Fibroblast of mammary gland (primary cell): ENCODE data around the gene IFNGR2.
"Not testable (repeated sequence)": the region's sequence is repeated elsewhere in the genome, so short reads cannot be mapped to it uniquely, and the experiment has no call there.

Experiments used
- DNase-seq: peaks from one replicate; pipeline ENCODE4 v3.0.0-alpha.2; 2010; ENCODE audit warnings: low read depth
- H3K4me3 ChIP-seq: 2 replicates; pipeline ENCODE4 v1.5.1; 2011; ENCODE audit warnings: low read depth, mild to moderate bottlenecking, low read length, moderate library complexity; ENCODE audit not compliant: control insufficient read depth
- TF ChIP-seq, protein P1 (sequence below): conservative IDR thresholded peaks from 2 replicates; pipeline ENCODE4 v1.5.1; 2011; ENCODE audit warnings: low read depth, low read length, inconsistent platforms; ENCODE audit not compliant: control insufficient read depth, insufficient read depth

IFNGR2 gene

DNA sequence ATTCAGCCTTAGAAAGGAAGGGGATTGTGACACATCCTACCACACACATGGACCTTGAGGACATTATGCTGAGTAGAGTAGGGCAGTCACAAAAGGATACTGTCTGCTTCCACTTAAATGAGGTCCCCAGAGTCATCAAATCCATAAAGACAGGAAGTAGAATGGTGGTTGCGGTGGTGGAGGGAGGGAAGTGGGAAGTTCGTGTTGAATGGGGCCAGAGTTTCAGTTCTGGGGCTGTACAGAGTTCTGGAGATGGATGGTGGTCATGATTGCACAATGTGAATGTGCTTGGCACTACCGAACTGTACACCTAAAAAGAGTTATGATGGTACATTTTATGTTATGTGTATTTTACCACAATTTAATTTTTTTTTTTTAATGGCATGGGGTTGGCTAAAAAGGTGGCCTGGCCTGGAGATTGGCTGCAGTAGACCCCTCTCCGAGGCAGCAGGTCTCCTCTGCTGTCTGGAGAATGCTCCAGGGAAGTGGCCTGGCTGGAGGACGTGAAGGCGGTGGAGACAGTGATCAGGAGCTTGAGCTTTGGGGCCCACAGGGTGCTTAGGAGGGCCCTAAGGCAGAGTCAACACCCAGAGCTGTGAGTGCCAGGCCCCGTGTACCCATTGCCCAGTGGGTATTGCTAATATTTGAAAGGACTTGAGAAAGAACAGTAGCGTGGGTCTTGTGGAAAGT is 30.4 kb downstream of the IFNGR2 start:
- TF ChIP-seq, protein P1, sequence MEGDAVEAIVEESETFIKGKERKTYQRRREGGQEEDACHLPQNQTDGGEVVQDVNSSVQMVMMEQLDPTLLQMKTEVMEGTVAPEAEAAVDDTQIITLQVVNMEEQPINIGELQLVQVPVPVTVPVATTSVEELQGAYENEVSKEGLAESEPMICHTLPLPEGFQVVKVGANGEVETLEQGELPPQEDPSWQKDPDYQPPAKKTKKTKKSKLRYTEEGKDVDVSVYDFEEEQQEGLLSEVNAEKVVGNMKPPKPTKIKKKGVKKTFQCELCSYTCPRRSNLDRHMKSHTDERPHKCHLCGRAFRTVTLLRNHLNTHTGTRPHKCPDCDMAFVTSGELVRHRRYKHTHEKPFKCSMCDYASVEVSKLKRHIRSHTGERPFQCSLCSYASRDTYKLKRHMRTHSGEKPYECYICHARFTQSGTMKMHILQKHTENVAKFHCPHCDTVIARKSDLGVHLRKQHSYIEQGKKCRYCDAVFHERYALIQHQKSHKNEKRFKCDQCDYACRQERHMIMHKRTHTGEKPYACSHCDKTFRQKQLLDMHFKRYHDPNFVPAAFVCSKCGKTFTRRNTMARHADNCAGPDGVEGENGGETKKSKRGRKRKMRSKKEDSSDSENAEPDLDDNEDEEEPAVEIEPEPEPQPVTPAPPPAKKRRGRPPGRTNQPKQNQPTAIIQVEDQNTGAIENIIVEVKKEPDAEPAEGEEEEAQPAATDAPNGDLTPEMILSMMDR: no peak
- no peak overlapping the region for H3K4me3 ChIP-seq
- DNase-seq: peak; percentile 34

DNA sequence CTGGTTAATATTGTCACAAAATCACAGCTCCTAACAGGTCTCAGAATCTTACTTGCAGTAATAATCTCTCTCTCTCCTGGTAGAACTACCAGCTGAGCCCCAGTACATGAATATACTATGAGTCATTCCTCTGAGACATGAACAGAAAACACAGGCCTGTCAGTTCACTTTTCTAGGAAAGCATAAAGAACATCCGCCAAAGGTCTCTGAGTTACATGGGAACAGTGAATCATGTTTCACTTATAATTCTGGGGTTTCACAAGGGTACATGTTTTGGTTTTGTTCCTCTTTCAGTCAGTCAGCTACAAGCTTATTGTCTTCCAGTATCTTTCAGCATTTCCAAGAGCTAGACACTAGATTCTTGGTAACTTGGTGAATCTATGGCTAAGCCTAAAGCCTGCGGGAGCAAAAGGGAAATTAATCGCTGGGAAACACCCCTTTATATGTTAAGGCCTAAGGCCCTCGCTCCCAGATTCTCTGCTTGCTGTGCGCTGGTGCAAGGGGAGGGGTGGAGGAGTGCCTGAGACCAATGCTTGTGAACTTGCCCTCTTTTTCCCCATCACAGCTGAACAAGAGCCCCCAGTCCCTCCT is 31.7 kb downstream of the IFNGR2 start:
- peak; percentile 97 for DNase-seq
- TF ChIP-seq, protein P1: no peak
- no peak overlapping the region for H3K4me3 ChIP-seq

DNA sequence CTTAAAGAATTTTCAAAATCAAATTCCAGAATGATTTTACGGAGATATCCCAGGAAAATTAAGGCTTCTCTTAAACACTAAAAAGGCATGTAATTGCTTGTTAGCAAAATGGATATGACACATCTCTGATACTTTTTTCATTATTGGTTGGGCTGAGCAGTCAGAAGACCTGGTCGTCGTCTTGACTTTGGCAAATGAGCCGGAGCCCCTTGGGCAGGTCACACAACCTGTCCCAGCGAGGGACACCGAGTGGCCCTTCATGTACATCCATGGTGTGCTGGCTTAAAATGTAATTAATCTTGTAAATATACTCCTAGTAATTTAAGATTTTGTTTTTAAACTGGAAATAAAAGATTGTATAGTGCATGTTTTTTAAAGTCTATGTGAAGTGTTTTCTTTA is 33.9 kb downstream of the IFNGR2 start:
- H3K4me3 ChIP-seq: no peak overlapping the region
- TF ChIP-seq, protein P1: no peak
- DNase-seq: no peak

DNA sequence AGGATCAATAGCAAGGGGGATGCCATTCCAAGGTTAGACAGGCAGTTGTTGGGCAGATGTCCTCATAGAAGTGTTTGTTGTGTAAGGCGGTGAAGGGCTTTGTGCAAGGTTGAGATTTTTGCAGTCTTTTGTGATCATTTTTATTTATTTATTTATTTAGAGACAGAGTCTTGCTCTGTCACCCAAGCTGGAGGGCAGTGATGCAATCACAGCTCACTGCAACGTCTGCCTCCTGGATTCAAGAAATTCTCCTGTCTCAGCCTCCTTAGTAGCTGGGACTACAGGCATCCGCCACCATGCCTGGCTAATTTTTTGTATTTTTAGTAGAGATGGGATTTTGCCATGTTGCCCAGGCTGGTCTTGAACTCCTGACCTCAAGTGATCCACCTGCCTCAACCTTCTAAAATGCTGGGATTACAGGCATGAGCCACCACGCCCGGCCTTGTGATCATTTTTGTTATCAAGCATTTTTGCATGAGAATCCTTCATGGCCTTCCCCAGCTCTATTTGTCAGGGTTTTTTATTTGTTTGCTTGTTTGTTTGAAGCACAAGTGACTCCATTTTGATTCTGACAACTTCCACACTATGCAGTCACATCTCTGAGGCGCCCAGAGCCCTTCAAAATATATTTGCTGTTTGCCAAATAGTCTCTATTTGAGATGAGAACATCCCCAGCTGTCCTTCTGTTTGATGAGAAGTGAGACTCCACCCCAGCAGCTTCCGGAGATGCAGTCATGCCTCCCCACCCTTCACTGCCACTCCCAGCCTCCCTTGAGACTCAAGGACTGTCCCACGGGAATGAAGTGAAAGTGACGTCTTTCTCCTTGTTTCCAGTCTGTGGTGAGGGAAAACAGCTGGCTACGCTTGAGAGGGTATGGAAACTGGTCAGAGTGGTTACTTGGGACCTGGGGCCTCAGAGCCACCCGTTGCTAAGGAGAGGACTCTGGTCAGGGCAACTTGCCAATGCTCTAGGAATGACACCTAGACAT is 38.6 kb downstream of the IFNGR2 start:
- no peak overlapping the region for H3K4me3 ChIP-seq
- peak; percentile 83 for DNase-seq
- TF ChIP-seq, protein P1: no peak

DNA sequence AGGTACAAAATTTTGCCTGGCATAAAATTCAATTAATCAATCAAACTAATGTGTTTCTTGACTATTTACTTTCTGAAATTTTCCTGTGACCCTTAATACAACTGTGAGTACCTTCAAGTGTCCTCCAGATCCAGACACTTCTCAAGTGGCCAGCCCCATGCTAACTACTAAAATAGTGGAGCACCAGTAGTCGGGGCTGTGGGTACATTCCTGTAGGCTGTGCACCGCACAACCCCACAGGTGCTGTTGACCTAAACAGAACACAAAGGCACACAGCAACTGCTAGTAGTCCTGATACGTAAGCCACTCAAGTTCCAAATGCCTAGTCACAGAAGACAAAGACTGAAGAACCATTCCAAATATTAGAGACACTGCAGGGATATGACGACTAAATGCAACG is 40.0 kb downstream of the IFNGR2 start:
- TF ChIP-seq, protein P1: no peak
- DNase-seq: no peak
- no peak overlapping the region for H3K4me3 ChIP-seq

DNA sequence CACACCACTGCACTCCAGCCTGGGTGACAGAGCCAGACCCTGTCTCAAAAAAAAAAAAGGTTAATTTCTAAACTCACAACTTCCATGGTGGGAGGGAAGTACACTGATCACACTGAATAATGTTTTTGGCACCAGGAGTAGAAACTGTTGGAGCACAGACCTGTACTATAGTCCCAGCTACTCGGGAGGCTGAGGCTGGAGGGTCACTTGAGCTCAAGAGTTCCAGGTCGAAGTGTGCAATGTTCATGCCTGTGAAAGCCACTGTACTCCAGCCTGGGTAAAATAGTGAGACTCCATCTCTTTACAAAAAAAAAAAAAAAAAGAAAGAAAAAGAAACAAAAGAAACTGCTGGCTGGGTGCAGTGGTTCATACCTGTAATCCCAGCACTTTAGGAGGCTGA is 41.3 kb downstream of the IFNGR2 start:
- no peak overlapping the region for H3K4me3 ChIP-seq
- DNase-seq: no peak
- TF ChIP-seq, protein P1: no peak

DNA sequence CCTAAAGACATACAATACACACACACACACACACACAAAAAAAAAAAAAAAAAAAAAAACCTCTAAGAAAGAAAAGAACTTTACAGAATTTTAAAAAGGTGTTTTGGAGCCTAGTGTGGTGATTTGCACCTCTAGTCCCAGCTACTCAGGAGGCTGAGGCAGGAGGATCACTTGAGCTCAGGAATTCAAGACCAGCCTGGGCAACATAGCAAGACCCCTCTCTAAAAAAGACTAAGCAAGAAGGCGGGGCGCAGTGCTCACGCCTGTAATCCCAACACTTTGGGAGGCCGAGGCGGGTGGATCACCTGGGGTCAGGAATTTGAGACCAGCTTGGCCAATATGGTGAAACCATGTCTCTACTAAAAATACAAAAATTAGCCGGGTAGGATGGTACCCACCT is 43.4 kb downstream of the IFNGR2 start:
- not testable (repeated sequence) for DNase-seq, H3K4me3 ChIP-seq
